HCT116 (cell line): Measurements from ENCODE around the gene WDHD1. TPM values are rescaled to one million over a fixed set of nuclear protein-coding genes. Genes with fewer than 3 reads are reported as not detected.
"Not testable (repeated sequence)": the region's sequence is repeated elsewhere in the genome, so short reads cannot be mapped to it uniquely, and the experiment has no call there.

Experiments used
- ATAC-seq: fragments of 200-7000 bp; cut with Tn5 transposase; 2 replicates; pipeline ENCODE4 v1.9.1; 2020; ENCODE audit warnings: mild to moderate bottlenecking, moderate library complexity
- BruUV-seq: library from RNA; stranded (reverse); fragments of 400-500 nt; replicated peaks from 2 replicates; lab custom pipeline; 2021; lab: Mats Ljungman, UMichigan
- CTCF ChIA-PET: fragments of 300-600 bp; sonication (Branson Sonifier 250); formaldehyde crosslinking; loops from one replicate; lab custom pipeline; 2021; ENCODE audit warnings: antibody characterized with exemption; lab: Charles Lee
- POLR2A ChIA-PET: fragments of 300-600, 350-600 bp; sonication (Branson Sonifier 250); formaldehyde crosslinking; loops from one replicate; lab custom pipeline; 2021; ENCODE audit warnings: antibody characterized with exemption; lab: Charles Lee
- RAD21 ChIA-PET, 2 experiments: fragments of 300-600 bp; sonication (Branson Sonifier 250); formaldehyde crosslinking; loops; one replicate each; lab custom pipeline; 2023; ENCODE audit warnings: low total read pairs in 2 of 2; ENCODE audit not compliant: uncharacterized antibody in 2 of 2, unreplicated experiment in 2 of 2, low non-redundant PET in 1 of 2; lab: Charles Lee
- DNase-seq: peaks from one replicate; pipeline ENCODE4 v3.0.0-alpha.2; 2010; ENCODE audit warnings: low read depth, low spot score
- H2AFZ ChIP-seq: fragments of 200-600 bp; shearing (Covaris generic), sonication (generic); 2 replicates; pipeline ENCODE4 v1.6.1; 2017; ENCODE audit warnings: low read depth, mixed run types, mixed read lengths, antibody characterized with exemption, low read length; ENCODE audit not compliant: poor library complexity, severe bottlenecking
- H3K27ac ChIP-seq: 2 replicates; pipeline ENCODE4 v1.5.1; 2012; ENCODE audit warnings: low read depth, low read length
- H3K27me3 ChIP-seq: fragments of 200-600 bp; sonication (generic); 2 replicates; pipeline ENCODE4 v1.6.1; 2016; ENCODE audit warnings: mixed run types, low read length, mixed read lengths; ENCODE audit not compliant: insufficient read depth
- H3K36me3 ChIP-seq, 2 experiments: fragments of 200-500 bp in 1 of 2; fragments of 200-600 bp in 1 of 2; sonication (Bioruptor generic) in 1 of 2; sonication (generic) in 1 of 2; 2 replicates each; pipeline versions ENCODE4 v1.5.1 to v1.6.1; 2014 to 2016; ENCODE audit warnings: low read length in 2 of 2, inconsistent platforms in 1 of 2, mixed read lengths in 1 of 2, mixed run types in 1 of 2; ENCODE audit not compliant: insufficient read depth in 2 of 2, control insufficient read depth in 1 of 2
- H3K4me1 ChIP-seq, 2 experiments: fragments of 200-600 bp in 1 of 2; sonication (generic) in 1 of 2; 2 replicates each; pipeline versions ENCODE4 v1.5.1 to v1.6.1; 2012 to 2017; ENCODE audit warnings: low read length in 2 of 2, inconsistent platforms in 1 of 2, mild to moderate bottlenecking in 1 of 2, mixed read lengths in 1 of 2, mixed run types in 1 of 2, moderate library complexity in 1 of 2; ENCODE audit not compliant: insufficient read depth in 2 of 2, control insufficient read depth in 1 of 2
- H3K4me2 ChIP-seq: fragments of 200-600 bp; sonication (generic); 2 replicates; pipeline ENCODE4 v1.6.1; 2017; ENCODE audit warnings: mixed run types, low read length, mixed read lengths
- H3K4me3 ChIP-seq, 2 experiments: fragments of 200-600 bp in 1 of 2; sonication (generic) in 1 of 2; replicated peaks in 1 of 2; 2 replicates each; pipeline ENCODE4 v1.5.1; 2011 to 2016; ENCODE audit warnings: low read length in 2 of 2, control low read depth in 1 of 2, low read depth in 1 of 2, mild to moderate bottlenecking in 1 of 2, mixed read lengths in 1 of 2, mixed run types in 1 of 2
- H3K79me2 ChIP-seq: fragments of 200-600 bp; sonication (generic); 2 replicates; pipeline ENCODE4 v1.6.1; 2017; ENCODE audit warnings: mild to moderate bottlenecking, mixed run types, low read length, moderate library complexity, mixed read lengths; ENCODE audit not compliant: insufficient read depth
- H3K9ac ChIP-seq: fragments of 200-600 bp; sonication (generic); 2 replicates; pipeline ENCODE4 v1.6.1; 2016; ENCODE audit warnings: low read length, mixed read lengths
- H3K9me2 ChIP-seq: fragments of 200-600 bp; sonication (generic), shearing (Covaris generic); 2 replicates; pipeline ENCODE4 v1.6.1; 2017; ENCODE audit warnings: mixed run types, mild to moderate bottlenecking, moderate library complexity; ENCODE audit not compliant: insufficient read depth
- H3K9me3 ChIP-seq, 2 experiments: fragments of 200-500 bp in 1 of 2; fragments of 200-600 bp in 1 of 2; sonication (Bioruptor generic) in 1 of 2; sonication (generic) in 1 of 2; 2 replicates each; pipeline ENCODE4 v1.6.1; 2014 to 2017; ENCODE audit warnings: low read length in 2 of 2, mixed read lengths in 2 of 2, inconsistent platforms in 1 of 2, low read depth in 1 of 2, mild to moderate bottlenecking in 1 of 2, mixed run types in 1 of 2, moderate library complexity in 1 of 2; ENCODE audit not compliant: control insufficient read depth in 1 of 2, insufficient read depth in 1 of 2
- H4K20me1 ChIP-seq: fragments of 200-600 bp; sonication (generic), shearing (Covaris generic); 2 replicates; pipeline ENCODE4 v1.6.1; 2017; ENCODE audit warnings: mixed run types, mild to moderate bottlenecking, moderate library complexity; ENCODE audit not compliant: insufficient read depth
- CBX3 ChIP-seq: IDR thresholded peaks from 2 replicates; pipeline ENCODE4 v1.6.1; 2012; ENCODE audit warnings: low read depth
- EGR1 ChIP-seq: IDR thresholded peaks from 2 replicates; pipeline ENCODE4 v1.6.1; 2012; ENCODE audit warnings: low read depth
- ELF1 ChIP-seq: IDR thresholded peaks from 2 replicates; pipeline ENCODE4 v1.6.1; 2012; ENCODE audit warnings: low read depth, borderline replicate concordance
- EZH2 ChIP-seq: fragments of 200-600 bp; sonication (generic); IDR thresholded peaks from 2 replicates; pipeline ENCODE4 v1.6.1; 2017; ENCODE audit warnings: antibody characterized with exemption, mixed run types
- EZH2phosphoT487 ChIP-seq: fragments of 200-600 bp; IDR thresholded peaks from 2 replicates; pipeline ENCODE4 v1.6.1; 2018; ENCODE audit warnings: antibody characterized with exemption, borderline replicate concordance
- JUND ChIP-seq: IDR thresholded peaks from 2 replicates; pipeline ENCODE4 v1.6.1; 2012
- POLR2AphosphoS5 ChIP-seq: IDR thresholded peaks from 2 replicates; pipeline ENCODE4 v1.6.1; 2011; ENCODE audit warnings: mild to moderate bottlenecking, low read depth, low read length, moderate library complexity
- RAD21 ChIP-seq: IDR thresholded peaks from 2 replicates; pipeline ENCODE4 v1.6.1; 2012; ENCODE audit warnings: low read depth, mild to moderate bottlenecking
- SIN3A ChIP-seq: IDR thresholded peaks from 2 replicates; pipeline ENCODE4 v1.6.1; 2012; ENCODE audit warnings: low read depth
- SRF ChIP-seq: IDR thresholded peaks from 2 replicates; pipeline ENCODE4 v1.6.1; 2012; ENCODE audit warnings: low read depth
- TCF7L2 ChIP-seq: IDR thresholded peaks from 2 replicates; pipeline ENCODE4 v1.7.0; 2011; ENCODE audit warnings: borderline replicate concordance, inconsistent platforms; ENCODE audit not compliant: insufficient read depth, insufficient read length; ENCODE audit errors: extremely low read depth
- YY1 ChIP-seq: IDR thresholded peaks from 2 replicates; pipeline ENCODE4 v1.6.1; 2011; ENCODE audit warnings: low read length, low read depth, moderate library complexity, mild to moderate bottlenecking; ENCODE audit not compliant: insufficient replicate concordance; ENCODE audit errors: extremely low read depth
- ZBTB33 ChIP-seq: IDR thresholded peaks from 2 replicates; pipeline ENCODE4 v1.6.1; 2011; ENCODE audit warnings: mild to moderate bottlenecking, low read length, moderate library complexity; ENCODE audit not compliant: insufficient replicate concordance; ENCODE audit errors: extremely low read depth
- ZFX ChIP-seq: fragments of 450-650 bp; IDR thresholded peaks from 2 replicates; pipeline ENCODE4 v1.6.1; 2017
- ZNF274 ChIP-seq: fragments of 200-500 bp; sonication (Bioruptor generic); IDR thresholded peaks from 2 replicates; pipeline ENCODE4 v1.6.1; 2014; ENCODE audit warnings: mild to moderate bottlenecking, low read depth, low read length, inconsistent platforms
- intact Hi-C: fragments of 100-400 bp; cut with micrococcal nuclease; formaldehyde crosslinking; loops from 2 replicates; pipeline ENCODE4 v1.10.0; 2022
- total RNA-seq: library from RNA; stranded (reverse); gene quantifications from one replicate; pipeline ENCODE4 v1.2.1, GENCODE V29; 2021; ENCODE audit not compliant: unreplicated experiment
- TF ChIP-seq, protein P1 (sequence below): IDR thresholded peaks from 2 replicates; pipeline ENCODE4 v1.6.1; 2012
- TF ChIP-seq, protein P2 (sequence below), 3 experiments: fragments of 200-600 bp in 1 of 3; sonication (generic) in 1 of 3; IDR thresholded peaks in 2 of 3; conservative IDR thresholded peaks in 1 of 3; 2 replicates each; pipeline ENCODE4 v1.5.1; 2012 to 2017; ENCODE audit warnings: low read depth in 2 of 3, low read length in 2 of 3, antibody characterized with exemption in 1 of 3, borderline replicate concordance in 1 of 3, control low read depth in 1 of 3, mild to moderate bottlenecking in 1 of 3, mixed read lengths in 1 of 3, mixed run types in 1 of 3, moderate library complexity in 1 of 3; ENCODE audit not compliant: insufficient read depth in 1 of 3

WDHD1 gene
- total RNA-seq, 1 experiment from 2014 or later: 44.3 TPM

DNA sequence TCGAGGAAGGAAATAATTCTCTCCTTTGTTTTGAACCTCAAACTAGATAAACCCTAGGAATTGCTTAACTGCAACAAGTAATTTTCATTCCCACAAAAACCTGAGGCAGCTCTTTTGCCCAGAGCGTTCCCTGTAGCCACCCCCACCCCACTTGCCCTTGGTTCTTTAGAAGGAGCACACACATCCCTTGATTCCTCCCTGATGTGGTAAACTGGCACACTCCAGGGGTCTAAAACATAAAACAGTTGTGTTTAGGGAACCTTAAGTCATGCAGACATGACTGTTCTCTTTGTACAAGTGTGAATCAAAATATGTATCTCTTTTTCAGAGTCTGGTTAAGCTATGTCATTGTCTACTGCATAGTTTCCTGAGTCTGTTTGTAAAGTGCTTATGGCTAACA, 38.5 kb upstream of the WDHD1 start:
- Histone ChIP-seq H3K27me3 (no peaks in the 10 kb centered on the region), H3K9me3 (no peaks in the 10 kb centered on the region), H3K79me2 (peaks cover 46% of the 10 kb centered on the region), H3K4me2 (no peak overlapping the region), H3K4me3 (no peak overlapping the region), H3K36me3 (peaks cover 30 to 45% of the 10 kb centered on the region in 2 experiments), H3K9me2 (no peaks in the 10 kb centered on the region), H3K4me1 (peaks cover 0 to under 1% of the 10 kb centered on the region in 2 experiments; a peak in 1 of 4 replicates), H4K20me1 (peaks cover 21% of the 10 kb centered on the region; the same call in 1 of the 2 replicates), H2AFZ (no peak overlapping the region), H3K27ac (no peak overlapping the region), H3K9ac (no peak overlapping the region)
- ATAC-seq: no peak
- TF ChIP-seq ELF1 (no peak), ZFX (no peak), EZH2 (no peak), ZBTB33 (no peak), RAD21 (no peak), JUND (no peak), TCF7L2 (no peak), POLR2AphosphoS5 (no peak), SRF (no peak), SIN3A (no peak), EGR1 (no peak), ZNF274 (no peak), YY1 (no peak), CBX3 (no peak), EZH2phosphoT487 (no peak)
- TF ChIP-seq, protein P1, sequence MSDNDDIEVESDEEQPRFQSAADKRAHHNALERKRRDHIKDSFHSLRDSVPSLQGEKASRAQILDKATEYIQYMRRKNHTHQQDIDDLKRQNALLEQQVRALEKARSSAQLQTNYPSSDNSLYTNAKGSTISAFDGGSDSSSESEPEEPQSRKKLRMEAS: no peak
- TF ChIP-seq, protein P2, sequence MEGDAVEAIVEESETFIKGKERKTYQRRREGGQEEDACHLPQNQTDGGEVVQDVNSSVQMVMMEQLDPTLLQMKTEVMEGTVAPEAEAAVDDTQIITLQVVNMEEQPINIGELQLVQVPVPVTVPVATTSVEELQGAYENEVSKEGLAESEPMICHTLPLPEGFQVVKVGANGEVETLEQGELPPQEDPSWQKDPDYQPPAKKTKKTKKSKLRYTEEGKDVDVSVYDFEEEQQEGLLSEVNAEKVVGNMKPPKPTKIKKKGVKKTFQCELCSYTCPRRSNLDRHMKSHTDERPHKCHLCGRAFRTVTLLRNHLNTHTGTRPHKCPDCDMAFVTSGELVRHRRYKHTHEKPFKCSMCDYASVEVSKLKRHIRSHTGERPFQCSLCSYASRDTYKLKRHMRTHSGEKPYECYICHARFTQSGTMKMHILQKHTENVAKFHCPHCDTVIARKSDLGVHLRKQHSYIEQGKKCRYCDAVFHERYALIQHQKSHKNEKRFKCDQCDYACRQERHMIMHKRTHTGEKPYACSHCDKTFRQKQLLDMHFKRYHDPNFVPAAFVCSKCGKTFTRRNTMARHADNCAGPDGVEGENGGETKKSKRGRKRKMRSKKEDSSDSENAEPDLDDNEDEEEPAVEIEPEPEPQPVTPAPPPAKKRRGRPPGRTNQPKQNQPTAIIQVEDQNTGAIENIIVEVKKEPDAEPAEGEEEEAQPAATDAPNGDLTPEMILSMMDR (IDR thresholded peaks at IDR 0.05 in 2 of 3, conservative IDR thresholded peaks at IDR 0.05 in 1 of 3; ENCODE audit: borderline replicate concordance in 1 of 3, insufficient read depth in 1 of 3, low read depth in 2 of 3, low read length in 2 of 3): no peak
- ChIA-PET RAD21 (no interaction called here), CTCF (interaction anchor here (1.0 to 1.4 kb wide), 3 partner anchors 13 to 205 kb away, joined by 3 read pairs; partner anchors contain the start of gene MAPK1IP1L), POLR2A (interaction anchor here (0.9 to 1.7 kb wide), 2 partner anchors 7 to 10 kb away, joined by 3 to 4 read pairs; no protein-coding TSS in a partner anchor)
- intact Hi-C loops: no loop called here
- no peak for DNase-seq
- no TSS peak for BruUV-seq

- H3K9ac ChIP-seq, RAD21 ChIA-PET, H3K9me2 ChIP-seq, H3K9me3 ChIP-seq, H2AFZ ChIP-seq, H3K4me3 ChIP-seq, intact Hi-C loops, H3K27me3 ChIP-seq, H3K27ac ChIP-seq, H3K4me1 ChIP-seq, H3K4me2 ChIP-seq, DNase-seq, ATAC-seq: not testable (repeated sequence)
- Histone ChIP-seq H3K36me3 (peaks cover 30 to 45% of the 10 kb centered on the region in 2 experiments), H3K79me2 (peaks cover 52% of the 10 kb centered on the region), H4K20me1 (peaks cover 23% of the 10 kb centered on the region; the same call in 1 of the 2 replicates)
- BruUV-seq: TSS peak; percentile 12
- ChIA-PET POLR2A (interaction anchor here (1.7 kb wide), 1 partner anchor 9 kb away, joined by 4 read pairs; no protein-coding TSS in a partner anchor), CTCF (interaction anchor here (1.0 to 1.3 kb wide), 2 partner anchors 13 to 14 kb away, joined by 3 read pairs; partner anchors contain the start of gene MAPK1IP1L)
These were observed 38.0 kb upstream of the WDHD1 start for GRCh38 chr14:55064896-55065295.
